ENCODE data around the gene EML1. TPM values are rescaled to one million over a fixed set of nuclear protein-coding genes. Genes with fewer than 3 reads are reported as not detected.

The EML1 gene
- total and polyA plus RNA-seq, 7 experiments from 2014 or later: not detected

DNA sequence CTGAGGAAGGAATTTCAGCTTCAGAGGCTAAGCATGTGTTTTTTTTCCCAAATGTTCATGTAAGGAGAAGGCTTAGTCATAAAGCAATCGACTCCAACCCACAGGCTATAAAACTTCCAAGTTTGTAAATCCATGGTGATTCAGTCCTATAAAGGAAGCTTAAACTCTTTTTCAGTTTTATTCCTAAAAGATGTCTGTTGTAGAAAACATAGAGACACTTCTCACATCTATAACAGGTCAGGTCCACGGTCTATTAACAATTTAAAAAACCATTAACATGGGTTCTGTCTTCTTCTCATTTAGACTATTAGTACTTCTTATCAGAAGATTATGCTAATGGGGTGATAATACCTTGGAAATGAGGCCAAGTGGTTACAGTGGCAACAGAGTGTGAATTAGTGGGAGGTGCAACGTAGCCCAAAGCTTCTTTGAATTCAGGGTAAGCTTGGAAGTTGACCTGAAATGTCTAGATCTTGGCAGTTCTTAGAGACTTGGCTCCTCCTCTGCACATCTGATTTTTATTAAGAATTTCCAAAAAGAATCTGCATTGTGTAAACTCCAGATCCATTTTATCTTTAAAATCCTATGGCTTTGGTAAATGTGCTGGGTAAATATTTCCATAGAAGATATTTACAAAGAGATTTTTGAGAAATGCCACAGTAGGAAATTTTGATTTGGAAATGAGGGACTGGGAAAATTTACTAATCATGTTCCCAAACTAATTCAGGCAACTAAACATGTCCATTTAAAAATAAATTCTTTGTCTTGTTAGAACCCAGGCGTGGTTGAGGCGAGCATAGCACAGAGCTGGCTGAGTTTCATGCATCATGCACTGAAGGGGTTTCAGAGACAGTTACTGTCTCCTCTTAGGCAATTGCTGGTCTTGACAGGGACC is 86.4 kb downstream of the EML1 start:
- no peak for DNase-seq
- Mint-ChIP-seq H3K4me3 (no peak overlapping the region), H3K27me3 (peaks cover 24 to 42% (median 39%) of the 10 kb centered on the region in 5 donors), H3K9me3 (no peaks in the 10 kb centered on the region), H3K27ac (no peak overlapping the region), H3K36me3 (no peaks in the 10 kb centered on the region), H3K4me1 (no peaks in the 10 kb centered on the region)
- ChIA-PET POLR2A (no interaction called here), CTCF (no interaction called here)
- Histone ChIP-seq H3K4me3 (ENCODE audit: low read length) (no peak overlapping the region), H3K9me3 (ENCODE audit: control insufficient read depth in 2 of 3, low read length in 3 of 3) (no peaks in the 10 kb centered on the region), H3K36me3 (ENCODE audit: control insufficient read depth in 2 of 3, insufficient read depth in 3 of 3, low read length in 3 of 3) (no peaks in the 10 kb centered on the region), H3K4me1 (ENCODE audit: control insufficient read depth in 2 of 2, insufficient read depth in 2 of 2, low read length in 2 of 2) (no peaks in the 10 kb centered on the region), H3K27me3 (ENCODE audit: control insufficient read depth in 2 of 2, insufficient read depth in 2 of 2, low read length in 2 of 2) (peaks cover 0 to 2% of the 10 kb centered on the region in 2 donors), H3K27ac (ENCODE audit: low read depth, low read length) (no peak overlapping the region)
- intact Hi-C loops (cut with micrococcal nuclease): no loop called here
- no peak for ATAC-seq

DNA sequence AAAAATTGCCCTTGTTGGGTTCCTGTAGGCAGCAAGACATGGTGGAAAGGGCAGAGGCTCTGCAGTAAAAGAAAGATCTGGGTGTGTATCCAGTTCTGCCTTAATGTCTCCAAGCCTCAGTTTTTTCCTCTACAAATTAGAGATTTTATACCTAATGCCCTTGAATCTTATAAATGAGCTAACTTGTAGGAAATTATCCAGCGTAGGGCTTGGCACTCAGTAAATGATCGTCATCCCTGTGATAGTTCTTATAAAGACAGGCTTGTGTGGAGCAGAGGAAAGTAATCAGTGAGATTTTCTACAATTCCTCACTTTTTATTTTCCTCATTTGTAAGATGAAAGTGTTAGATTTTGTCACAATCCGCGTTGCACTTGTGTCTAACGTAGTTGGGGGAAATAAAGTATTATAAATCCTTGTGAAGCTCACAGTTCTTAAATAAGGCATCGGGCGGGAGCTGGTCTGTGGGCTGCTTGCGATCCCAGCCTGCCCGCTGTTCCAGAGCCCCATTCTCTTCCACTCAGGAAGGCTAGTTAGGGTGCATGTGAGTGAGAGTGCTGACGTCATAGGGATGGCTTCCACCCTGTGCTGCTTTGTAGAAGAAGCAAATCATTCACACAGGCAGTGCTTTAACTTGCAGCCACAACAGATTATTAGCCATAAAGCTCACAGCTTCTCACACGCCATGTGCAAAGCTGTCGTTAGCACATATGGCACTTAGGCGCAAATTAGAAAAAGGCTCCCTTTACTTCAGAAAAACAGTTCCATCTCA is 87.6 kb downstream of the EML1 start:
- Histone ChIP-seq H3K36me3 (ENCODE audit: control insufficient read depth in 2 of 3, insufficient read depth in 3 of 3, low read length in 3 of 3) (no peaks in the 10 kb centered on the region), H3K4me1 (ENCODE audit: control insufficient read depth in 2 of 2, insufficient read depth in 2 of 2, low read length in 2 of 2) (no peaks in the 10 kb centered on the region), H3K9me3 (ENCODE audit: control insufficient read depth in 2 of 3, low read length in 3 of 3) (no peaks in the 10 kb centered on the region), H3K27ac (ENCODE audit: low read depth, low read length) (no peak overlapping the region), H3K4me3 (ENCODE audit: low read length) (no peak overlapping the region), H3K27me3 (ENCODE audit: control insufficient read depth in 2 of 2, insufficient read depth in 2 of 2, low read length in 2 of 2) (peaks cover 0 to 2% of the 10 kb centered on the region in 2 donors)
- intact Hi-C loops (cut with micrococcal nuclease): no loop called here
- ChIA-PET POLR2A (no interaction called here), CTCF (no interaction called here)
- peaks cover 17 to 33% (median 30%) of the 10 kb centered on the region in 5 donors for H3K27me3 Mint-ChIP-seq
- ATAC-seq: no peak
- no peak overlapping the region for H3K4me3 Mint-ChIP-seq
- no peak overlapping the region for H3K27ac Mint-ChIP-seq
- no peaks in the 10 kb centered on the region for H3K36me3 Mint-ChIP-seq
- H3K9me3 Mint-ChIP-seq: no peaks in the 10 kb centered on the region
- H3K4me1 Mint-ChIP-seq: no peaks in the 10 kb centered on the region
- DNase-seq: no peak

DNA sequence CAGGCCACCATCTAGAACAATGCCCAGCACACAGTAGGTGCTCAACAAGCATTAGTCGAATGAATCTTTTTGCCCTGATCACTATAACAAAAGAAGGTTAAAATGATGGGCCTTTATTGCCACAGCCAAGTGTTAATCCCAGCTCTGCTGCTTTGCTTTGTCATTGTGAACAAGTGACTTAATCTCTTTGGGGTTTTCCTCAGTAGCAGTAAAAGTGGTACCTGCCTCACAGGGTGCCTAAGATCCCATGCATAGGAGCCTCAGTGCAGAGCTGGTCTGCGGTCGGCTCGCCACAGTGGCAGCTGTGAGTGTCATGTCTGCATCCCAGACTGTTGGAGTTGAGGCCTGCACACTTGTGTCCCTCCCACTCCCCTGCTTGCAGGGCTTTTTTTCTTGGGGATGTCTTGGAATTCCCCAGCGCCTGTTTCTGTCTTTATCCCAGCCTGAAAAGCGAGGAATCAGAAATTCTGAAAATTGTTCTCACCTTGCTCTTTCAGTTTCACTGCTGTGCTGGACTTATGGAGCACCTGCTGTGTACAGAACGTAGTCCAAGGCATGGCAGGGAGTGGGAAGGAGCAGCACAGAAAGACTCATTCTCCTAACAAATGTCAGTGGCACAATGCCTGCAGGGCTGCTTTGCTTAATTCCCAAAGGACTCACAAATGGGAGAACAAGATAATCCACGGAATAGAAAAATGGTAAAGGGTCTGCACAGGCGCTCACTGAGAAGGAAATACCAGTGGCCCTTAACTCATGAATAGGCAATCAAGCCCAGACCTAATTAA is 90.8 kb downstream of the EML1 start:
- H3K27ac ChIP-seq (ENCODE audit: low read depth, low read length): no peak overlapping the region
- H3K4me1 ChIP-seq (ENCODE audit: control insufficient read depth in 2 of 2, insufficient read depth in 2 of 2, low read length in 2 of 2): no peaks in the 10 kb centered on the region
- peaks cover 0 to 16% (median 15%) of the 10 kb centered on the region in 5 donors for H3K27me3 Mint-ChIP-seq
- no peaks in the 10 kb centered on the region for H3K36me3 Mint-ChIP-seq
- H3K36me3 ChIP-seq (ENCODE audit: control insufficient read depth in 2 of 3, insufficient read depth in 3 of 3, low read length in 3 of 3): no peaks in the 10 kb centered on the region
- no peak for ATAC-seq
- no peak overlapping the region for H3K4me3 Mint-ChIP-seq
- peaks cover 0 to 2% (median 0%) of the 10 kb centered on the region in 11 donors for H3K9me3 Mint-ChIP-seq
- no peak overlapping the region for H3K4me3 ChIP-seq (ENCODE audit: low read length)
- intact Hi-C loops (cut with micrococcal nuclease): loop anchor here in 1 of 2 donors (2.0 kb wide), 1 partner anchor 495 kb away; no protein-coding TSS in a partner anchor
- no peak for DNase-seq
- no peaks in the 10 kb centered on the region for H3K9me3 ChIP-seq (ENCODE audit: control insufficient read depth in 2 of 3, low read length in 3 of 3)
- CTCF ChIA-PET: interaction anchor here (0.6 to 2.4 kb wide), 8 partner anchors 10 to 358 kb away, joined by 3 to 10 read pairs (median 3); partner anchors contain the start of gene CYP46A1
- peaks cover 0 to 2% of the 10 kb centered on the region in 2 donors for H3K27me3 ChIP-seq (ENCODE audit: control insufficient read depth in 2 of 2, insufficient read depth in 2 of 2, low read length in 2 of 2)
- POLR2A ChIA-PET: no interaction called here
- H3K27ac Mint-ChIP-seq: no peak overlapping the region
- no peaks in the 10 kb centered on the region for H3K4me1 Mint-ChIP-seq

DNA sequence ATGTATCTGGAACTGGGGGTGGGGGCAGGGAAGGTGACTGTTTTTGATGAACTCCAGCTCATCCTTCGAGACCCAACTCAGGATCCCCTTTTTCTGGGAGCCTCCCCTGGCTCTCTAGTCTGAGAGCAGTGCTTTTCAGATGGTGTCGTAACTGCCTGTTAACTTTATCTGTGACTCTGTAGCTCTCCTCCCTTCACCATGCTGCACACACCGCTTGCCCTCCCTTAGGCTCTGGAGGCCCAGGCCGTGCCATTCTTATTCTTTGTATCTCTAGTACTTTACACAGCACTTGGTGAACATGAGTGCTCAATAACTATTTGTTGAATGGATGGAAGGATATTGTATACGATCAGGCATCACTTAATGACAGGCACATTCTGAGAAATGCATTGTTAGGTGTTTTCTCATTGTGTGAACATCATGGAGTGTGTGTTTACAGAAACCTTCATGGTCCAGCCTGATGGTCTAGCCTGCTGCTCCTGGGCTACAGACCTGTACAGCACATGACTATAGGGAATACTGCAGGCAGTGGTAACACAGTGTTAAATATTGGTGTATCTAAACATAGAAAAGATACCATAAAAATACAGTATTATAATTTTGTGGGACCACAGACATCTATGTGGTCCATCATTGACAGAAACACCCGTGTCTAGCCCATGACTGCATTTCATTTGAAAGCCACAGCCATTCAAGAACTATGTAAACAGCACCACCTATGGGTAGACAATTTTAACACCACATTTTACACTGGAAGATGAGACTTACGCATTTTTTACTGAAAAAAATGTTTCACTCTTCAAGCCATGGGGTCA is 91.8 kb downstream of the EML1 start:
- ChIA-PET POLR2A (no interaction called here), CTCF (interaction anchor here (0.6 to 2.4 kb wide), 8 partner anchors 9 to 359 kb away, joined by 3 to 10 read pairs (median 3); partner anchors contain the start of gene CYP46A1)
- peak in 7 of 9 donors; percentile 26 to 69 (median 58) for DNase-seq

DNA sequence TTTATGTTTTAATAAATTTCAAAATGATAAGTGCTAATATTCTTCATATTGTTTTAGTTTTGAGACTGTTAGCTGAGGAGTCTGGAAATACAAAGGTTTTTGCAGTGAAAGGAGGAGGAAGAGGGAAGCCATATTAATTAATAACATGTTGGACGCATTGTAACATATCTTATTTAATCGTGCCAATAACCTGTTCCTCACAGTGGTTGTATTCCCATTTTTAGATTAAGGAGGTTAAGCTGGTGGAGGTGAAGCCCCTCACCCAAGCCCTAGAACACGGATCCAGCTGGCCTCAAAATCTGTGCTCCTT is 92.4 kb downstream of the EML1 start:
- no peaks in the 10 kb centered on the region for H3K36me3 ChIP-seq (ENCODE audit: control insufficient read depth in 2 of 3, insufficient read depth in 3 of 3, low read length in 3 of 3)
- H3K27ac Mint-ChIP-seq: no peak overlapping the region
- H3K4me3 ChIP-seq (ENCODE audit: low read length): no peak overlapping the region
- ATAC-seq: no peak
- no peak overlapping the region for H3K27ac ChIP-seq (ENCODE audit: low read depth, low read length)
- H3K27me3 Mint-ChIP-seq: peaks cover 3 to 15% (median 7%) of the 10 kb centered on the region in 5 donors
- POLR2A ChIA-PET: no interaction called here
- H3K9me3 ChIP-seq (ENCODE audit: control insufficient read depth in 2 of 3, low read length in 3 of 3): no peaks in the 10 kb centered on the region
- intact Hi-C loops (cut with micrococcal nuclease): loop anchor here (1.0 to 2.0 kb wide), 5 partner anchors 155 to 497 kb away; no protein-coding TSS in a partner anchor
- no peaks in the 10 kb centered on the region for H3K4me1 Mint-ChIP-seq
- H3K4me1 ChIP-seq (ENCODE audit: control insufficient read depth in 2 of 2, insufficient read depth in 2 of 2, low read length in 2 of 2): no peaks in the 10 kb centered on the region
- H3K36me3 Mint-ChIP-seq: no peaks in the 10 kb centered on the region
- H3K27me3 ChIP-seq (ENCODE audit: control insufficient read depth in 2 of 2, insufficient read depth in 2 of 2, low read length in 2 of 2): peaks cover 0 to 2% of the 10 kb centered on the region in 2 donors
- no peak overlapping the region for H3K4me3 Mint-ChIP-seq
- CTCF ChIA-PET: interaction anchor here (0.7 to 2.4 kb wide), 3 partner anchors 14 to 155 kb away, joined by 3 to 10 read pairs (median 3); no protein-coding TSS in a partner anchor
- DNase-seq: no peak
- peaks cover 0 to 2% (median 0%) of the 10 kb centered on the region in 11 donors for H3K9me3 Mint-ChIP-seq

More for the DNA sequence above, 91.8 kb downstream of the EML1 start:
- peak; percentile 83 for ATAC-seq
- Histone ChIP-seq H3K27me3 (ENCODE audit: control insufficient read depth in 2 of 2, insufficient read depth in 2 of 2, low read length in 2 of 2) (peaks cover 0 to 2% of the 10 kb centered on the region in 2 donors), H3K9me3 (ENCODE audit: control insufficient read depth in 2 of 3, low read length in 3 of 3) (no peaks in the 10 kb centered on the region), H3K4me1 (ENCODE audit: control insufficient read depth in 2 of 2, insufficient read depth in 2 of 2, low read length in 2 of 2) (no peaks in the 10 kb centered on the region), H3K4me3 (ENCODE audit: low read length) (no peak overlapping the region), H3K36me3 (ENCODE audit: control insufficient read depth in 2 of 3, insufficient read depth in 3 of 3, low read length in 3 of 3) (no peaks in the 10 kb centered on the region), H3K27ac (ENCODE audit: low read depth, low read length) (no peak overlapping the region)
- Mint-ChIP-seq H3K4me1 (no peaks in the 10 kb centered on the region), H3K27me3 (peaks cover 3 to 16% (median 8%) of the 10 kb centered on the region in 5 donors), H3K27ac (no peak overlapping the region), H3K36me3 (no peaks in the 10 kb centered on the region), H3K9me3 (peaks cover 0 to 2% (median 0%) of the 10 kb centered on the region in 11 donors), H3K4me3 (no peak overlapping the region)
- intact Hi-C loops (cut with micrococcal nuclease): loop anchor here (1.0 to 2.0 kb wide), 5 partner anchors 155 to 496 kb away; no protein-coding TSS in a partner anchor
